Measurements from ENCODE around the gene FSD2.

The FSD2 gene

DNA sequence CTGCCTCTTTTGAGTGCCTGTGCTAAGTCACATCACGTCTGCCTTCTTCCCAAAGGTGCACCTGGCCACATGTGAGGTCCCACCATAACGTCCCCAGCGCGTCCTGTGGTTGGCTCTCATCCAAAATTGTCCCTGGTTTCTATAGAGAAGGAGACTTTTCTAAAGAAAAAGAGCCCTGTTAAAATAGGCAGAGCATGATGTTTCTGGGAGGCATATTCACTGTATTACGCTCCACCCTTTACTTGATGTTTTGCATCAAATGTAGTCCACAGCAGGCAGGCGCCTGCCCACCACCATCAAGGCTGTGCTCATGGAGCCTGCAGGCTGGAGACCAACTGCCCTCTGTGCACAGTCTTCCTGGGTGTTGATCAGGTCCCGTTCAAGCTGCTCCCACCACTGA, 39.8 kb upstream of the FSD2 start:
- Histone ChIP-seq H3K4me3 (ENCODE audit: extremely low read depth, insufficient read depth, low read length, poor library complexity, severe bottlenecking) (no peak overlapping the region), H3K4me1 (ENCODE audit: control insufficient read depth, insufficient read depth, low read length, poor library complexity, severe bottlenecking) (peaks cover 4% of the 10 kb centered on the region), H3K27ac (ENCODE audit: low read depth, low read length, severe bottlenecking) (no peak overlapping the region), H3K36me3 (ENCODE audit: control insufficient read depth, insufficient read depth, low read length) (no peaks in the 10 kb centered on the region), H3K9me3 (ENCODE audit: control insufficient read depth, low read length) (no peaks in the 10 kb centered on the region)
- WGBS, 2 experiments (ENCODE audit: insufficient coverage in 2 of 2), result 72 to 84% methylated on average over 7 of the region's 7 CpGs

DNA sequence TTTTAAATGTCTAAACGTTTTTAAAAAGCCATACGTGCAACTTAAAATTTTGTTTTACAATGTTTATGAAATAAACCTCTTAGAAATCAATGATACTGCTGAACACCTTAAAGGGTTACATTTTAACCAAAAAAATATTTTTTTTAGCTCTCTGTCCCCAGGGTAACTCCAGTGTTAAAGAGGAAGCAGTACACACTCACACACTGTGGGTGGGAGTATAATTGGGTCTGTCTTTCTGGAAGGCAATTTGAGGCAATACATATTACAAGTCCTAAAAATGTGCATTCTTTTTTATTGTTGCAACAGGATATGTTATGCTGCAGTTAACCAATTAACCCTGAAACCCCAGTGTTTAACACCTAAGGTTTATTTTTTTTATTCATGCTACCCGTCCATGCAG, 37.7 kb upstream of the FSD2 start:
- H3K4me3 ChIP-seq (ENCODE audit: extremely low read depth, insufficient read depth, low read length, poor library complexity, severe bottlenecking), result no peak overlapping the region
- H3K9me3 ChIP-seq (ENCODE audit: control insufficient read depth, low read length), result no peaks in the 10 kb centered on the region
- H3K36me3 ChIP-seq (ENCODE audit: control insufficient read depth, insufficient read depth, low read length), result no peaks in the 10 kb centered on the region
- WGBS, 2 experiments (ENCODE audit: insufficient coverage in 2 of 2), result 100% methylated on average over 1 of the region's 3 CpGs
- no peaks in the 10 kb centered on the region for H3K4me1 ChIP-seq (ENCODE audit: control insufficient read depth, insufficient read depth, low read length, poor library complexity, severe bottlenecking)
- no peak overlapping the region for H3K27ac ChIP-seq (ENCODE audit: low read depth, low read length, severe bottlenecking)

DNA sequence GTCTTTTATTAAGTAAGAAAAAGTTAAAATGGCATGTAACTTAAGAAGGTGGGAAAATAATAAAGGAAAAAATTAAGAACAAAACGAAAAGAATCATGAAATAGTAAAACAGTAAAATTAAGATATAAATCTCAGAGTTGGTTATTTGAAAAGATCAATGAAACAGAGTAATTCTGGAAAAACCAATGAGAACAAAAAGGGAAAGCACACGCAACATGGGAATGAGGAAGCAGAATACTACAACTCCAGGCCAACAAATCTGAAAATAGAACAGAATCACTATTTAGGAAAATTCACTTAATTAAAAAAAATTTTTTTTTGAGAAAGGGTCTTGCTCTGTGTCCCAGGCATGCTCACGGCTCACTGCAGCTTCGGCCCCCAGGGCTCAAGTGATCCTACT, 34.3 kb upstream of the FSD2 start:
- H3K4me3 ChIP-seq (ENCODE audit: extremely low read depth, insufficient read depth, low read length, poor library complexity, severe bottlenecking), result no peak overlapping the region
- 94% methylated on average over 2 to 3 of the region's 4 CpGs for WGBS, 2 experiments (ENCODE audit: insufficient coverage in 2 of 2)

DNA sequence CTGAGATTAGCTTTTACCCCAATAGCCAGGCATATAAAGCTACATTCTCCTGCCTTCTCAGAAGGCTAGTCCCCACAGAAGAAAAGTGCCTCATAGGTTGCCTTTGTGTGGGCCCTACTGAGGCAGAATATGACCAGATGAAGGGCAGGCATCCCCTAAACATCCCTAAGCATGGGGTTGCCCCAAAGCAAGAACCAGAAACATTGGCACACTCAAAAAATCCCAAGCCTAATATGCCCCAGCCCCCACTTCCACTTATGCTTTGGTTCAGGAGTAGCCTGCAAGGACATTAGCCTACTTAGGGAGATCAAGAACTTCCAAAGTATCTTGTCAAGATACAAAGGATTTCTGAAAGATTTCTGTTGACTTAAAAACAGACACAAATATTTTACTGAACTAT, 33.3 kb upstream of the FSD2 start:
- Histone ChIP-seq H3K9me3 (ENCODE audit: control insufficient read depth, low read length) (no peaks in the 10 kb centered on the region), H3K27ac (ENCODE audit: low read depth, low read length, severe bottlenecking) (no peak overlapping the region), H3K4me3 (ENCODE audit: extremely low read depth, insufficient read depth, low read length, poor library complexity, severe bottlenecking) (no peak overlapping the region), H3K36me3 (ENCODE audit: control insufficient read depth, insufficient read depth, low read length) (peaks cover 39% of the 10 kb centered on the region), H3K4me1 (ENCODE audit: control insufficient read depth, insufficient read depth, low read length, poor library complexity, severe bottlenecking) (no peaks in the 10 kb centered on the region)

More for the DNA sequence above, 34.3 kb upstream of the FSD2 start:
- H3K9me3 ChIP-seq (ENCODE audit: control insufficient read depth, low read length), result no peaks in the 10 kb centered on the region
- peaks cover 29% of the 10 kb centered on the region for H3K36me3 ChIP-seq (ENCODE audit: control insufficient read depth, insufficient read depth, low read length)
- H3K4me1 ChIP-seq (ENCODE audit: control insufficient read depth, insufficient read depth, low read length, poor library complexity, severe bottlenecking), result no peaks in the 10 kb centered on the region
- H3K27ac ChIP-seq (ENCODE audit: low read depth, low read length, severe bottlenecking), result no peak overlapping the region

DNA sequence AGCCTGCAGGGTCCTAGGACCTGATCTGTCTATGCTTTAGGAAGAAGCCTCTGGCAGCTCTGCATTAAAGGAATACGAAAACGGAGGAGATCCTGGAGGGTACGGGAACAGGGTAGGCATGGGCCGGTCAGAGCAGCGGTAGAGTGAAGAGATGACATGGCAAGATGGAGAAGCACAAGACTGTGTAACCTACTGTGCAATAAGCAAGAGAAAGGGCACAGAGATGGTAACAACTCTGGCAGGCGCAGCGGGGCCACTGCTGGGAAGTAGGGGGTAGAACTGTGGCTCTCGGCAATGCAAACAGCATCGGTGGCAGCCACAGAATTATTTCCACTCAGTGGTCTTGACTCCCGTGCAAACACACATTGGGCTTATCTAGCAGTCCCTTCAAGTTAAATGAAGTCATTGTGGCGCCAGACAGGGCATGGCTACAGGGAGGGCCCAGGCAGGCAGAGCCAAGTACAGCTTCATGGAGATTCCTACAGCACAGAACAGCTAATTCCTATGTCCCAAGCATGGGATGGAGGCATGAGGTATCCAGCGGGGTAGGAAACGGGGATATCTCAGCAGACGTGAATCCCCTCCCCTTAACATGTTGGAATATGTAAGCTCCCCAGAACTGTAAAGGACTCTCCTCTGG, 32.3 kb upstream of the FSD2 start:
- Histone ChIP-seq H3K27ac (ENCODE audit: low read depth, low read length, severe bottlenecking) (no peak overlapping the region), H3K4me1 (ENCODE audit: control insufficient read depth, insufficient read depth, low read length, poor library complexity, severe bottlenecking) (no peaks in the 10 kb centered on the region), H3K4me3 (ENCODE audit: extremely low read depth, insufficient read depth, low read length, poor library complexity, severe bottlenecking) (no peak overlapping the region), H3K9me3 (ENCODE audit: control insufficient read depth, low read length) (no peaks in the 10 kb centered on the region), H3K36me3 (ENCODE audit: control insufficient read depth, insufficient read depth, low read length) (peaks cover 48% of the 10 kb centered on the region)
- WGBS, 2 experiments (ENCODE audit: insufficient coverage in 2 of 2), result 94 to 96% methylated on average over 9 to 11 of the region's 14 CpGs

DNA sequence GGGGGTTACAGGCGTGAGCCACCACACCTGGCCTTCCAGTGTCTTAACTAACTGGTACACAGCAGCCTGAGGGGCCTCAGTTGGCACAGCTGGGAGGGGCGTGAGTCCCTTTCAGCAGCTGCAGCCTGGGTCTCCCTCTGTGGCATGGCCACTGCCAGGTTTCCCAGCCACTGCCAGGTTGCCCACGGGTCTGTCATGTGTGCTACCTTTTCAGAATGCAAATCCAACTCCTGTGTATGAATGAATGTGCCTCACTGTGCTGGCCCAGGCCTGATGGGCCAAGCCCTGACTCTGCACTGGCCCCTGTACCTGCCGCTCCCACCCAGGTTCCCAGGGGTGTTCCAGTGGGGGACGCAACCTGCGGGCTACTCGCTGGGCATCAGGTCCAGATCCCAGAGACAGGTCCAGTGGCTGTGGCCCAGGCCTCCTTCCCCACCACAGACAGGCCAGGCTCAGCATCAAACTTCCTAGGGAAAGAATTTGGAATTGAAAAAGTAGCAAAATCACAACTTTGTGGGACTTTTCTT, 29.6 kb upstream of the FSD2 start:
- Histone ChIP-seq H3K27ac (ENCODE audit: low read depth, low read length, severe bottlenecking) (no peak overlapping the region), H3K4me3 (ENCODE audit: extremely low read depth, insufficient read depth, low read length, poor library complexity, severe bottlenecking) (no peak overlapping the region), H3K4me1 (ENCODE audit: control insufficient read depth, insufficient read depth, low read length, poor library complexity, severe bottlenecking) (peaks cover 20% of the 10 kb centered on the region), H3K9me3 (ENCODE audit: control insufficient read depth, low read length) (no peaks in the 10 kb centered on the region), H3K36me3 (ENCODE audit: control insufficient read depth, insufficient read depth, low read length) (peaks cover 70% of the 10 kb centered on the region)
- 89 to 98% methylated on average over 3 to 4 of the region's 7 CpGs for WGBS, 2 experiments (ENCODE audit: insufficient coverage in 2 of 2)

DNA sequence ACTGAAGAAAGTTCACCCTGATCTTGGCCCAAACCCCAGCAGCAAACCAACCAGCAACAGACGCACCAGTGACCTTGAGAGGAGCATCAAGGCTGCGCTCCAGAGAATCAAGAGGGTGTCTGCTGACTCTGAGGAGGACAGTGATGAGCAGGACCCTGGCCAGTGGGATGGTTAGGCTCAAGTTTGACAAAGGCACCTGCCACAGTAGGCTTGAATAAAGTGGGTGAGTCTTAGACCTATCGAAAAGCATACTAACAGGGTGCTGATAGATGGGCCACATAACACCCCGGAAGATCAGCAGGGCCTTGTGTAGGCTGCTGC, 27.5 kb upstream of the FSD2 start:
- Histone ChIP-seq H3K4me3 (ENCODE audit: extremely low read depth, insufficient read depth, low read length, poor library complexity, severe bottlenecking) (no peak overlapping the region), H3K9me3 (ENCODE audit: control insufficient read depth, low read length) (no peaks in the 10 kb centered on the region), H3K27ac (ENCODE audit: low read depth, low read length, severe bottlenecking) (no peak overlapping the region), H3K36me3 (ENCODE audit: control insufficient read depth, insufficient read depth, low read length) (peaks cover 88% of the 10 kb centered on the region), H3K4me1 (ENCODE audit: control insufficient read depth, insufficient read depth, low read length, poor library complexity, severe bottlenecking) (peaks cover 20% of the 10 kb centered on the region)
- 85 to 100% methylated on average over 3 to 4 of the region's 4 CpGs for WGBS, 2 experiments (ENCODE audit: insufficient coverage in 2 of 2)

DNA sequence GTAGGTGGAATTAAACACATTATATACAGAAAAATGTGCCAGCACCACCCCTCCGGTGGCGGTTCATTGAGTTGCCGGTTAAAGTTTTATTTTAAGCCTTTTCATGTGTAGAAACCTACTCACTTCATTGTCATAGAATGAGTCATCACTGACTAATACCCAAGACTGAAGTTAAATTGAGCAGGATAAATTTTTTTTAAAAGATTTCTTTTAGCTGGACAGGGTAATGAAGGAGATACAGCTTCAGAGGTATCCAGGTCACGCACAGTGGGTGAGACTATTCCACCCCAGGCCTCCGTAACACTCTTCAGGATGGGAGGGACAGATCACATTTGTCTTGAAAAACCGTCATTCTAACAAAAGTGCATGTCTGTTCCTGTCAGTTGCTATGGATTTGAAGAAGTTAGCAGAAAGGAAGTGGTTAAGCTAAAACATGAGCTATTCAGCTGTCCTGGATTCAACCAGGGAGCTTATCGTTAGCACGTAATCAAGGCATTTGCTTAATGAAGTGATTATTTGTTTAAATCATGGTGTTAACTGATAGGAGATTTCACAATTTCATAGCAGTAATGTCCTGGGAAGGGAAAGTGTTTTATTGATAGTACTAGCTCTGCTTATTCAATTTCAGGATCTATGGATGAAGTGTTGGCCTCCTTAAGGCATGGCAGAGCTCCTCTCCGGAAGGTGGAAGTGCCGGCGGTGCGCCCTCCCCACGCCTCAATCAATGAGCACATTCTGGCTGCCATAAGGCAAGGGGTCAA, 26.9 kb upstream of the FSD2 start:
- H3K36me3 ChIP-seq (ENCODE audit: control insufficient read depth, insufficient read depth, low read length), result peaks cover 89% of the 10 kb centered on the region
- no peaks in the 10 kb centered on the region for H3K9me3 ChIP-seq (ENCODE audit: control insufficient read depth, low read length)
- H3K4me1 ChIP-seq (ENCODE audit: control insufficient read depth, insufficient read depth, low read length, poor library complexity, severe bottlenecking), result peaks cover 20% of the 10 kb centered on the region
- H3K4me3 ChIP-seq (ENCODE audit: extremely low read depth, insufficient read depth, low read length, poor library complexity, severe bottlenecking), result no peak overlapping the region
- 86 to 94% methylated on average over 5 to 9 of the region's 13 CpGs for WGBS, 2 experiments (ENCODE audit: insufficient coverage in 2 of 2)
- peak overlapping the region; percentile 66 for H3K27ac ChIP-seq (ENCODE audit: low read depth, low read length, severe bottlenecking)

DNA sequence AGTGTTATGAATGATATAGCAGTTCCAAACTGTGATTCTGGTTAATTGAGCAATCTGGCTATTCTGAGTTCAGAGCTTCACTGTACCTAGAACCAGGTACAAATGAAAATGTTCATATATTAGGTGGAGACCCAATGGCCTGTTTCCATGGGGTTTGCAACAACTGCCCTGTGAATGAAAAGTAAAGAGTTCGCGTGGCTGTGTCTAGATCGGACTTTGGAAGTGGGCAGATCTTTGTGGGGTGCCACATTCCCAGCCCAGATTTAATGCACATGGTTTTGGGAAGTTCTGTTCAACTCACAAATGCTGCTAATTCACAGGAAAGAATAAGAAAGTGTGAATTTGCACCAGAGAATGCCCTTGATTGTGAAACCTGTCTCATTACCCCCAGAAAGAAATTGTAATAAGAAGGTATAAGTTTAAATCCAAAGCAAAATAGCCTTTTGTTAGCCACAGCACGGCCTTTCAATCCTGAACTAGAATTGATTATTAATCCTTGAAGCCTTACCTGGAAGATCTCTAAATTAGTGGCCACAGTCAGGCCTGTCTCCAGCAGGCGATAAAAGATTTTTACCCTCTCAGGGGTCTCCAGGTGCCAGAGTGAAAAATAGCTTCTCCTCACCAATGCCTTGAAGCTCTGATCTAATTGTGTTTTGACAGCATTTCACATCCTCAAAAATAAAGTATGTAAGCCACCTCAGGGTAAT, 26.2 kb upstream of the FSD2 start:
- peaks cover 89% of the 10 kb centered on the region for H3K36me3 ChIP-seq (ENCODE audit: control insufficient read depth, insufficient read depth, low read length)
- peak overlapping the region; percentile 66 for H3K27ac ChIP-seq (ENCODE audit: low read depth, low read length, severe bottlenecking)
- H3K4me1 ChIP-seq (ENCODE audit: control insufficient read depth, insufficient read depth, low read length, poor library complexity, severe bottlenecking), result peaks cover 20% of the 10 kb centered on the region
- H3K9me3 ChIP-seq (ENCODE audit: control insufficient read depth, low read length), result no peaks in the 10 kb centered on the region
- H3K4me3 ChIP-seq (ENCODE audit: extremely low read depth, insufficient read depth, low read length, poor library complexity, severe bottlenecking), result no peak overlapping the region
- 93 to 94% methylated on average over 4 of the region's 5 CpGs for WGBS, 2 experiments (ENCODE audit: insufficient coverage in 2 of 2)

DNA sequence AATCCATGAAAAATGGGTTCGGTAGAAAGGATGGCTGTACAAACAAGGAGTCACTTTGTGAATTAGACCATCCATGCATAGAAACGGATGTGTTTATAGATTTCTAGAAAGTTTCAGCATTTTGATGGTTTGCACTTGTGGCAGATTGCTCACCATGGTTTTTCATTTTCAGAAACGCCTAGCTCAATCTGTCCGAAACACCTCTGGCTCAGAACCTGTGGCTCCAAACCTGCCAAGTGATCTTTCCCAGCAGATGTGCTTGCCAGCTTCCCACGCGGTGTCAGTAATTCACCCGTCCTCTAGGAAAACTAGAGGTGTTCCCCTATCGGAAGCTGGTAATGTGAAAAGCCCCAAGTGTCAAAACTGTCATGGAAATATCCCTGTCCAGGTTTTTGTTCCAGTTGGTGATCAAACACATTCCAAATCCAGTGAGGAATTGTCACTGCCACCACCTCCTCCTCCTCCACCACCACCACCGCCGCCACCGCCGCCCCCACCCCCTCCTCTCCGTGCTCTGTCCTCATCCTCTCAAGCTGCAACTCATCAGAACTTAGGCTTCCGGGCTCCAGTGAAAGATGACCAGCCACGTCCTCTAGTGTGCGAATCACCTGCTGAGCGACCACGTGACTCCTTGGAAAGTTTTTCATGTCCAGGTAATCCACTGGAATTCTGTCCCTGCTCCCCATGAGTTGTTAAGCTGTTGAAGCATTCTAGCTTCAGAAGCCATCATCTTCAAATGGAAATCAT, 24.7 kb upstream of the FSD2 start:
- H3K9me3 ChIP-seq (ENCODE audit: control insufficient read depth, low read length), result no peaks in the 10 kb centered on the region
- H3K4me3 ChIP-seq (ENCODE audit: extremely low read depth, insufficient read depth, low read length, poor library complexity, severe bottlenecking), result no peak overlapping the region
- peaks cover 89% of the 10 kb centered on the region for H3K36me3 ChIP-seq (ENCODE audit: control insufficient read depth, insufficient read depth, low read length)
- 94% methylated on average over 13 to 14 of the region's 18 CpGs for WGBS, 2 experiments (ENCODE audit: insufficient coverage in 2 of 2)
- H3K4me1 ChIP-seq (ENCODE audit: control insufficient read depth, insufficient read depth, low read length, poor library complexity, severe bottlenecking), result peaks cover 20% of the 10 kb centered on the region
- no peak overlapping the region for H3K27ac ChIP-seq (ENCODE audit: low read depth, low read length, severe bottlenecking)

Data from mesodermal cell (in vitro differentiated cells).